HEK293T (cell line): ENCODE results near the gene CUX1.
"Not testable (repeated sequence)": the region's sequence is repeated elsewhere in the genome, so short reads cannot be mapped to it uniquely, and the experiment has no call there.

Experiments used
- CTCF ChIA-PET: fragments of 350-600 bp; formaldehyde crosslinking; extraction: SDS; loops from one replicate; lab custom pipeline; 2021; ENCODE audit warnings: antibody characterized with exemption, inconsistent platforms; lab: Yijun Ruan, JAX
- POLR2A ChIA-PET: fragments of 350-600 bp; formaldehyde crosslinking; extraction: SDS; loops from one replicate; lab custom pipeline; 2020; ENCODE audit warnings: antibody characterized with exemption, inconsistent platforms; lab: Yijun Ruan, JAX
- DNase-seq: peaks from one replicate; pipeline ENCODE4 v3.0.0; 2012; ENCODE audit warnings: mixed read lengths; ENCODE audit errors: extremely low spot score
- ARNT ChIP-seq: fragments of 450-650 bp; IDR thresholded peaks from 2 replicates; pipeline ENCODE4 v1.6.1; 2017; ENCODE audit warnings: mild to moderate bottlenecking
- BHLHE40 ChIP-seq: fragments of 450-650 bp; IDR thresholded peaks from 2 replicates; pipeline ENCODE4 v1.6.1; 2016; ENCODE audit warnings: mild to moderate bottlenecking, moderate library complexity, borderline replicate concordance
- CTBP1 ChIP-seq: fragments of 450-650 bp; IDR thresholded peaks from 2 replicates; pipeline ENCODE4 v1.6.1; 2016; ENCODE audit warnings: borderline replicate concordance
- ELF4 ChIP-seq: fragments of 450-650 bp; IDR thresholded peaks from 2 replicates; pipeline ENCODE4 v1.6.1; 2017; ENCODE audit warnings: antibody characterized with exemption
- FOXA1 ChIP-seq: fragments of 450-650 bp; IDR thresholded peaks from 2 replicates; pipeline ENCODE4 v1.6.1; 2016; ENCODE audit warnings: mild to moderate bottlenecking
- FOXK2 ChIP-seq: fragments of 450-650 bp; IDR thresholded peaks from 2 replicates; pipeline ENCODE4 v1.6.1; 2016; ENCODE audit warnings: mild to moderate bottlenecking
- FOXM1 ChIP-seq: fragments of 450-650 bp; IDR thresholded peaks from 2 replicates; pipeline ENCODE4 v1.6.1; 2017; ENCODE audit warnings: mild to moderate bottlenecking, borderline replicate concordance
- HDGF ChIP-seq: fragments of 450-650 bp; IDR thresholded peaks from 2 replicates; pipeline ENCODE4 v1.6.1; 2017; ENCODE audit warnings: antibody characterized with exemption, borderline replicate concordance
- L3MBTL2 ChIP-seq: fragments of 450-650 bp; conservative IDR thresholded peaks from 2 replicates; pipeline ENCODE4 v1.6.1; 2016; ENCODE audit warnings: mild to moderate bottlenecking
- LEF1 ChIP-seq: fragments of 450-650 bp; IDR thresholded peaks from 2 replicates; pipeline ENCODE4 v1.6.1; 2017; ENCODE audit warnings: mild to moderate bottlenecking, borderline replicate concordance
- NFRKB ChIP-seq: fragments of 450-650 bp; IDR thresholded peaks from 2 replicates; pipeline ENCODE4 v1.6.1; 2016; ENCODE audit warnings: mild to moderate bottlenecking, moderate library complexity
- PKNOX1 ChIP-seq: fragments of 450-650 bp; IDR thresholded peaks from 2 replicates; pipeline ENCODE4 v1.6.1; 2016
- SP1 ChIP-seq: fragments of 450-650 bp; IDR thresholded peaks from 2 replicates; pipeline ENCODE4 v1.6.1; 2017
- SUZ12 ChIP-seq: fragments of 450-650 bp; IDR thresholded peaks from 2 replicates; pipeline ENCODE4 v1.6.1; 2016; ENCODE audit warnings: mild to moderate bottlenecking
- TARDBP ChIP-seq: fragments of 450-650 bp; IDR thresholded peaks from 2 replicates; pipeline ENCODE4 v1.6.1; 2016
- ZNF384 ChIP-seq: fragments of 450-650 bp; IDR thresholded peaks from 2 replicates; pipeline ENCODE4 v1.6.1; 2016

Gene CUX1

GRCh38 chr7:102225025-102225424 lies 407.6 kb downstream of the CUX1 start:
- TF ChIP-seq ZNF384 (no peak), LEF1 (no peak), FOXM1 (no peak), NFRKB (no peak), CTBP1 (no peak), ELF4 (no peak), SUZ12 (no peak), FOXA1 (no peak), SP1 (no peak), TARDBP (no peak), FOXK2 (no peak)
- ChIA-PET POLR2A (no interaction called here), CTCF (no interaction called here)

GRCh38 chr7:102227371-102227770 lies 409.9 kb downstream of the CUX1 start:
- ChIA-PET CTCF (no interaction called here), POLR2A (no interaction called here)
- no peak for TF ChIP-seq PKNOX1
- no peak for TF ChIP-seq SP1
- TF ChIP-seq ELF4: no peak
- DNase-seq: no peak

More at GRCh38 chr7:102225025-102225424, 407.6 kb downstream of the CUX1 start:
- DNase-seq: no peak

GRCh38 chr7:102228935-102229334 lies 411.5 kb downstream of the CUX1 start:
- TF ChIP-seq LEF1 (no peak), BHLHE40 (no peak), SP1 (no peak), ZNF384 (no peak), SUZ12 (no peak), L3MBTL2 (no peak), FOXA1 (no peak), PKNOX1 (no peak), ELF4 (no peak), CTBP1 (no peak), FOXK2 (no peak), TARDBP (no peak), HDGF (no peak), NFRKB (no peak), ARNT (no peak)
- ChIA-PET CTCF (no interaction called here), POLR2A (no interaction called here)
- DNase-seq: no peak

- POLR2A ChIA-PET, DNase-seq: not testable (repeated sequence)
- CTCF ChIA-PET: interaction anchor here (0.6 kb wide), 1 partner anchor 675 kb away, joined by 3 read pairs; no protein-coding TSS in a partner anchor
Measured at GRCh38 chr7:102230162-102230561, 412.7 kb downstream of the CUX1 start.

- TF ChIP-seq NFRKB (no peak), TARDBP (no peak), ELF4 (no peak), BHLHE40 (no peak), ARNT (no peak), FOXK2 (no peak), LEF1 (no peak), SUZ12 (no peak), CTBP1 (no peak), ZNF384 (no peak), HDGF (no peak), L3MBTL2 (no peak), FOXA1 (no peak), PKNOX1 (no peak), SP1 (no peak), FOXM1 (no peak)
- ChIA-PET POLR2A (no interaction called here), CTCF (interaction anchor here (0.6 kb wide), 1 partner anchor 675 kb away, joined by 3 read pairs; no protein-coding TSS in a partner anchor)
- no peak for DNase-seq
Measured at GRCh38 chr7:102230593-102230992, 413.2 kb downstream of the CUX1 start.

- POLR2A ChIA-PET: interaction anchor here (0.9 kb wide), 1 partner anchor 161 kb away, joined by 3 read pairs; no protein-coding TSS in a partner anchor
Measured at GRCh38 chr7:102232611-102233286, 415.3 kb downstream of the CUX1 start.

More at GRCh38 chr7:102232611-102233286, 415.3 kb downstream of the CUX1 start:
- TF ChIP-seq LEF1: no peak
- TF ChIP-seq FOXM1: no peak
- TF ChIP-seq CTBP1: no peak
- no peak for TF ChIP-seq L3MBTL2
- no peak for TF ChIP-seq NFRKB
- TF ChIP-seq HDGF: no peak
- no peak for TF ChIP-seq SUZ12
- no peak for TF ChIP-seq PKNOX1
- TF ChIP-seq ZNF384: no peak
- TF ChIP-seq ARNT: no peak
- no peak for TF ChIP-seq ELF4
- no peak for TF ChIP-seq TARDBP
- no peak for TF ChIP-seq BHLHE40
- no peak for TF ChIP-seq FOXA1
- TF ChIP-seq FOXK2: no peak
- TF ChIP-seq SP1: no peak
- CTCF ChIA-PET: no interaction called here
- no peak for DNase-seq
